Activated B cell treated with CpG ODN at 0.5 μM for 24 hours (primary cell): ENCODE measurements around the gene NR6A1. TPM values are rescaled to one million over a fixed set of nuclear protein-coding genes. Genes with fewer than 3 reads are reported as not detected.

Source experiments
- ATAC-seq: fragments of 200-7000 bp; cut with Tn5 transposase; one replicate; pipeline ENCODE4 v1.10.0; 2021; ENCODE audit warnings: low read depth, mild to moderate bottlenecking, moderate library complexity
- CTCF ChIA-PET: fragments of 350-600 bp; sonication (Branson Sonifier 250); formaldehyde crosslinking; loops from one replicate; lab custom pipeline; 2021; ENCODE audit warnings: antibody characterized with exemption; lab: Charles Lee
- POLR2A ChIA-PET: fragments of 350-600 bp; sonication (Branson Sonifier 250); formaldehyde crosslinking; loops from one replicate; lab custom pipeline; 2021; ENCODE audit warnings: antibody characterized with exemption; lab: Charles Lee
- DNase-seq: peaks from one replicate; pipeline ENCODE4 v3.0.0; 2022
- H3K27ac Mint-ChIP-seq: one replicate; pipeline ENCODE4 v1.8.0; 2020; ENCODE audit warnings: mixed read lengths
- H3K27me3 Mint-ChIP-seq: one replicate; pipeline ENCODE4 v1.8.0; 2021; ENCODE audit warnings: mixed read lengths
- H3K36me3 Mint-ChIP-seq: one replicate; pipeline ENCODE4 v1.8.0; 2021; ENCODE audit warnings: low read depth, mixed read lengths
- H3K4me1 Mint-ChIP-seq: one replicate; pipeline ENCODE4 v1.8.0; 2021; ENCODE audit warnings: mixed read lengths
- H3K4me3 Mint-ChIP-seq: one replicate; pipeline ENCODE4 v1.8.0; 2020; ENCODE audit warnings: mild to moderate bottlenecking, mixed read lengths
- H3K9me3 Mint-ChIP-seq: one replicate; pipeline ENCODE4 v1.8.0; 2020; ENCODE audit warnings: mixed read lengths
- intact Hi-C: fragments of 100-400 bp; cut with micrococcal nuclease; formaldehyde crosslinking; loops from one replicate; pipeline ENCODE4 v1.15.1; 2024
- total RNA-seq: library from RNA; stranded (reverse); gene quantifications from 2 replicates; pipeline ENCODE4 v1.2.3, GENCODE V29; 2022
- TF ChIP-seq, protein P1 (sequence below): fragments of 200-600 bp; IDR thresholded peaks from one replicate; pipeline ENCODE4 v1.8.0; 2022; ENCODE audit warnings: antibody characterized with exemption, mild to moderate bottlenecking

Gene NR6A1
- total RNA-seq, 1 donor from 2014 or later, result 3.1 TPM

DNA sequence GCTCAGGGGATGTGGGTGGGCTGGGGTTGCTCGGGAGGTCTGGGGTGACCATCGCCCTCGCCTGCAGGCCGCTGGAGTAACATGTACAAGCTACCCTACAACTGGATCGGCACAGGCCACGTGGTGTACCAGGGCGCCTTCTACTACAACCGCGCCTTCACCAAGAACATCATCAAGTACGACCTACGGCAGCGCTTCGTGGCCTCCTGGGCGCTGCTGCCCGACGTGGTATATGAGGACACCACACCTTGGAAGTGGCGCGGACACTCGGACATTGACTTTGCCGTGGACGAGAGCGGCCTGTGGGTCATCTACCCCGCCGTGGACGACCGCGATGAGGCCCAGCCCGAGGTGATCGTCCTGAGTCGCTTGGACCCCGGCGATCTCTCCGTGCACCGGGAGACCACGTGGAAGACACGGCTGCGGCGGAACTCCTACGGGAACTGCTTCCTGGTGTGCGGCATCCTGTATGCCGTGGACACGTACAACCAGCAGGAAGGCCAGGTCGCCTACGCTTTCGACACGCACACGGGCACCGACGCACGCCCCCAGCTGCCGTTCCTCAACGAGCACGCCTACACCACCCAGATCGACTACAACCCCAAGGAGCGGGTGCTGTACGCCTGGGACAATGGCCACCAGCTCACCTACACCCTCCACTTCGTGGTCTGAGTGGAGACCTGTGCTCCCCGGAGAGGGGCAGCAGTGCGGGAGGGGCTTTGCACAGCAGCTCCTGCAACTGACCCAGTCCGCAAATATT is 38.8 kb upstream of the NR6A1 start:
- intact Hi-C loops, result no loop called here

DNA sequence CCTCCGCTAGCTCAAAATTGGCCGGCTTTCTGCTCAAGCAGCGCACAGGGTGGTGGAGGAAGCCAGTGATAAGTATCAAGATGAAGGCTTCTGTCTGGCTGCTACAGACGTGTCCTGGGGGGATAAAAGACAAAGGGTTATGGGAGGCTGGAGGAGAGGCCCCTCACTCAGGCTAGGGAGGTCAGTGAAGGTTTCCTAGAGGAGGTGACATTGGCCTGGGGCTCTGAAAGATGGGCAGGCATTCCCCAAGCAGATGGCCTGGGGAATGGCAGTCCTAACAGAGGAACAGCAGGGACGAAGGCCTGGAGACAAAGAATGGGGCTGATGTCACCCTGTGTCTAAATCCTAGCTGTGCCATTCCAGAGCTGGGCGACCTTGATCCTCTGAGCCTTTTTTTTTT is 38.1 kb upstream of the NR6A1 start:
- DNase-seq (no peak), ATAC-seq (no peak)
- H3K9me3 Mint-ChIP-seq, result no peaks in the 10 kb centered on the region
- intact Hi-C loops, result no loop called here
- ChIA-PET POLR2A (no interaction called here), CTCF (no interaction called here)
- H3K27me3 Mint-ChIP-seq, result no peaks in the 10 kb centered on the region
- no peak overlapping the region for H3K4me3 Mint-ChIP-seq
- H3K36me3 Mint-ChIP-seq, result no peaks in the 10 kb centered on the region
- no peak overlapping the region for H3K27ac Mint-ChIP-seq
- no peaks in the 10 kb centered on the region for H3K4me1 Mint-ChIP-seq
- TF ChIP-seq, protein P1, sequence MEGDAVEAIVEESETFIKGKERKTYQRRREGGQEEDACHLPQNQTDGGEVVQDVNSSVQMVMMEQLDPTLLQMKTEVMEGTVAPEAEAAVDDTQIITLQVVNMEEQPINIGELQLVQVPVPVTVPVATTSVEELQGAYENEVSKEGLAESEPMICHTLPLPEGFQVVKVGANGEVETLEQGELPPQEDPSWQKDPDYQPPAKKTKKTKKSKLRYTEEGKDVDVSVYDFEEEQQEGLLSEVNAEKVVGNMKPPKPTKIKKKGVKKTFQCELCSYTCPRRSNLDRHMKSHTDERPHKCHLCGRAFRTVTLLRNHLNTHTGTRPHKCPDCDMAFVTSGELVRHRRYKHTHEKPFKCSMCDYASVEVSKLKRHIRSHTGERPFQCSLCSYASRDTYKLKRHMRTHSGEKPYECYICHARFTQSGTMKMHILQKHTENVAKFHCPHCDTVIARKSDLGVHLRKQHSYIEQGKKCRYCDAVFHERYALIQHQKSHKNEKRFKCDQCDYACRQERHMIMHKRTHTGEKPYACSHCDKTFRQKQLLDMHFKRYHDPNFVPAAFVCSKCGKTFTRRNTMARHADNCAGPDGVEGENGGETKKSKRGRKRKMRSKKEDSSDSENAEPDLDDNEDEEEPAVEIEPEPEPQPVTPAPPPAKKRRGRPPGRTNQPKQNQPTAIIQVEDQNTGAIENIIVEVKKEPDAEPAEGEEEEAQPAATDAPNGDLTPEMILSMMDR, result no peak

More for the DNA sequence above, 38.8 kb upstream of the NR6A1 start:
- no peak for ATAC-seq
- DNase-seq, result no peak
- ChIA-PET CTCF (no interaction called here), POLR2A (no interaction called here)
- Mint-ChIP-seq H3K9me3 (no peaks in the 10 kb centered on the region), H3K27ac (no peak overlapping the region), H3K4me1 (no peaks in the 10 kb centered on the region), H3K4me3 (no peak overlapping the region), H3K27me3 (no peaks in the 10 kb centered on the region), H3K36me3 (no peaks in the 10 kb centered on the region)
- TF ChIP-seq, protein P1, result no peak

DNA sequence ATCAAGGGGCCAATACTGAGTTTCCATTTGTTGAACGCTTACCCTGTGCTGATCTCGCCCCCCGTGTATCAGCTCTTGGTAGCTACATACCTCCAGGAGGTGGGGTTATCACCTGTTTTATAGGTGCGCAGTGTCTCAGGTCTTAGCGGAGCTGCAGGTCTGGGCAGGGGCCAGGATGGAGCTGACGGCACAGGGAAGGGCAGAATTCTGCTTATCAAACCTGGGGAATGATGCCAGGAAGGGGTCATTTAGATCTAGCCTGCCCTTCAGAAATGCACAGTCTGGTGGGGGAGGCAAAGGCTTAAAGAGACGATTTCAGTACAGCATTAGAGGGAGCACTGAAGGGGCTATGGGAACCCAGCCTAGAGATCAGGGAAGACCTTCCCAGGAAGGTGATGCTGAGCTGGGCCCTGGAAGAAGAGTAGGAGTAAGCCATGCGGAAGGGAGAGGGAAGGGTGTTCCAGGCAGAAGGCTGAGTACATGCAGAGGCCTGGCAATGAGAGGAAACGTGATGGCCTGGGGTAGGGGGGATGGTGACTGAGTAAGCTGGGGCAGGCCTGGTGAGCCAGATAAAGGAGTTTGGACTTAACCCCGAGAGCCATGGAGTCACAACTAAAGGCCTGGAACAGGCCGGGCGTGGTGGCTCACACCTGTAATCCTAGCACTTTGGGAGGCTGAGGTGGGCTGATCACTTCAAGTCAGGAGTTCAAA is 37.3 kb upstream of the NR6A1 start:
- intact Hi-C loops, result no loop called here
- H3K4me3 Mint-ChIP-seq, result no peak overlapping the region
- H3K36me3 Mint-ChIP-seq, result no peaks in the 10 kb centered on the region
- ATAC-seq (no peak), DNase-seq (no peak)
- TF ChIP-seq, protein P1, result no peak
- no peaks in the 10 kb centered on the region for H3K4me1 Mint-ChIP-seq
- H3K27ac Mint-ChIP-seq, result no peak overlapping the region
- ChIA-PET CTCF (no interaction called here), POLR2A (no interaction called here)
- no peaks in the 10 kb centered on the region for H3K9me3 Mint-ChIP-seq
- no peaks in the 10 kb centered on the region for H3K27me3 Mint-ChIP-seq

DNA sequence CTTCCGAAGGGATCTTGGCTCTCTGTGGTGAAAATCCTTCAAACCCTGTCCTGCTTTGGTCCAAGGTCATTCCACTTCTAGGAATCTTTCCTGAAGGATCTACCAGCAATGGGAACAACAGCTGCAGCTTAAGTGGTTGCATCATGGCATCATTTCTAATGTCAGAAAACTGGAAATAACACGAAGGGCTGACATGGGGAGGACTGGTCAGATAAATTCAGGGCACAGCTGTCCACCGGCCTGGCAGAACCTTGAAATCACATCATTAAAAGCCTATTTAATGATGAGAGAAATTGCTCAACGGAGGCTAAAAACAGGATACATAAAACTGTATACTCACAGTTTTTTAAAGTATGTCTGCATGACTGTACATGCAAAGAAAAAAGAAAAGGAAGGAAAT is 34.1 kb upstream of the NR6A1 start:
- no peaks in the 10 kb centered on the region for H3K27me3 Mint-ChIP-seq
- no peaks in the 10 kb centered on the region for H3K9me3 Mint-ChIP-seq
- ATAC-seq, result no peak
- ChIA-PET CTCF (no interaction called here), POLR2A (no interaction called here)
- TF ChIP-seq, protein P1, result no peak
- peaks cover 27% of the 10 kb centered on the region for H3K4me1 Mint-ChIP-seq
- no peak overlapping the region for H3K4me3 Mint-ChIP-seq
- intact Hi-C loops, result no loop called here
- no peak overlapping the region for H3K27ac Mint-ChIP-seq
- DNase-seq, result no peak
- no peaks in the 10 kb centered on the region for H3K36me3 Mint-ChIP-seq

DNA sequence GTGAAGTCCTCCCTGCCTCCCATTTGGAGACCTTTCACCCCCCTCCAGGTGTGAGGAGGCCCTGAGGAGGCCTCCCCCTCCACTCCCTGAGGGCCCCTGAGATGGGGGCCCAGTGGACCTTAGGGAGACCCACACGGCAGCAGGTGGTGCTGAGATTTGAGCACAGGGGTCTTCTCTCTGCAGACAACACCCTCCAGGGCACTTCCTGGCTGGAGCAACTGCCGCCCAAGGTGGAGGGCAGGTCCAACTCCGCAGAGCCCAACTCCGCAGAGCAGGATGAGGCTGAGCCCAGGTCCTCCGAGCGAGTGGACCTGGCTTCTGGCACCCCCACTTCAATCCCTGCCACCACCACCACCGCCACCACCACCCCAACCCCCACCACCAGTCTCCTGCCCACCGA is 32.8 kb upstream of the NR6A1 start:
- no peak for DNase-seq
- Mint-ChIP-seq H3K4me1 (peaks cover 38% of the 10 kb centered on the region), H3K27me3 (no peaks in the 10 kb centered on the region), H3K27ac (no peak overlapping the region), H3K4me3 (no peak overlapping the region), H3K9me3 (no peaks in the 10 kb centered on the region), H3K36me3 (no peaks in the 10 kb centered on the region)
- CTCF ChIA-PET, result no interaction called here
- TF ChIP-seq, protein P1, result no peak
- ATAC-seq, result no peak
- POLR2A ChIA-PET, result interaction anchor here (0.6 to 1.4 kb wide), 2 partner anchors 9 to 58 kb away, joined by 3 to 6 read pairs; partner anchors contain the start of gene ARPC5L
- intact Hi-C loops, result loop anchor here (5.0 kb wide), 1 partner anchor 33 kb away; no protein-coding TSS in a partner anchor
